ENCODE data around the gene CFDP1. TPM values are rescaled to one million over a fixed set of nuclear protein-coding genes. Genes with fewer than 3 reads are reported as not detected.

Gene CFDP1
- total RNA-seq, 2 experiments from 2014 or later = 35.1 to 36.2 TPM

DNA sequence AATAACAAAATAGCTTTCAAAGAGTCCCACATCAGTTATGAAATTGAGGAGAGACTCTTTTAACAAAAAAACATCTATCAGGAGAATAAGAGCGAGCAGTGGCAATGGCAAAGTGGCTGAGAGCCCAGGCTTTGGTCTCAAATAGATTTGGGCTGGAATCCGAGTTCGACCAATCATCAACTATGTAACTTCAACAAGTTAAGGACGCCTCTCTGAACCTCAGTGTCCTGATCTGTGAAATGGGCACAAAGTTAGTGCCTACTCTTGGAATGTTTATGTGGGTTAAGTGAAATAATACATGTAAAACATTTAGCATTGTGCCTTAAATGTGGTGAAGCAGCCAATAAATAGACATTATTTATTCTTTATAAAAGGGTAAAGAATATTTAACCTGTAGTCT lies 45.4 kb downstream of the CFDP1 start:
- peaks cover 8% of the 10 kb centered on the region for H3K4me1 Mint-ChIP-seq
- no peak overlapping the region for H3K4me3 Mint-ChIP-seq
- POLR2A ChIA-PET = no interaction called here
- H3K36me3 Mint-ChIP-seq (ENCODE audit: low read depth) = peaks cover 15% of the 10 kb centered on the region
- no peak overlapping the region for H3K27ac Mint-ChIP-seq
- no peaks in the 10 kb centered on the region for H3K9me3 Mint-ChIP-seq
- peaks cover 2% of the 10 kb centered on the region for H3K27me3 Mint-ChIP-seq
- CTCF ChIA-PET = interaction anchor here (0.7 to 4.4 kb wide), 5 partner anchors 9 to 189 kb away, joined by 3 to 87 read pairs (median 3); no protein-coding TSS in a partner anchor
- DNase-seq = no peak

DNA sequence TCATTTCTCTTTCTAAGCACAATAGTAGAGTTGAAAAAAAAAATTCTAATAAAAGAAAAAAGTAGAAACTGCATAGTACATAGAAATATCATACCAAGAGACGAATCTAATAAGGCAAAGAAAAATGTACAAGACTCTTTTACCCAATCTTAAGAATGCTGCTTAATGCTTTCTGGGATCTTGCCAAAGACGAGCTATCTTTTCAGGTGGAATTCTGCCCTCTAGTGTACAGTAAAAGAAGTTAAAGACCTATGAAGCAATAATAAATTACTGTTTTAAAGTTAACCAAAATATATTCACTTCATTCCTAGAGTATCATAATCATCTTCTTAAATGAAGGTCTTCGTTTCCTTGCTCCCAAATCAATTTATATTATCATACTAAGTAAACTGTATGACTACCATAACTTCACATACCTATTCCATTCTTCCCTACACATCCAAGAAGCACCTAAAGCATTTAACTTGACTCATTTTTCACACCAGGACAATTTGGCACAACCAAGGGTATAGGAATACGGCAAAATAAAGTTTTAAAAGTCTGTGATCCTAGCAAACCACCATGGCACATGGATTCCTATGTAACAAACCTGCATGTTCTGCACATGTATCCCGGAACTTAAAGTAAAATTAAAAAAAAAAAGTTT lies 47.7 kb downstream of the CFDP1 start:
- Mint-ChIP-seq H3K9me3 (no peaks in the 10 kb centered on the region), H3K27ac (no peak overlapping the region), H3K36me3 (ENCODE audit: low read depth) (peaks cover 16% of the 10 kb centered on the region), H3K4me3 (no peak overlapping the region), H3K4me1 (peaks cover 18% of the 10 kb centered on the region), H3K27me3 (peaks cover 14% of the 10 kb centered on the region)
- no peak for DNase-seq
- POLR2A ChIA-PET = interaction anchor here (1.0 kb wide), 1 partner anchor 152 kb away, joined by 7 read pairs; no protein-coding TSS in a partner anchor
- CTCF ChIA-PET = interaction anchor here (0.5 to 4.4 kb wide), 10 partner anchors 13 to 186 kb away, joined by 3 to 87 read pairs (median 4); no protein-coding TSS in a partner anchor

DNA sequence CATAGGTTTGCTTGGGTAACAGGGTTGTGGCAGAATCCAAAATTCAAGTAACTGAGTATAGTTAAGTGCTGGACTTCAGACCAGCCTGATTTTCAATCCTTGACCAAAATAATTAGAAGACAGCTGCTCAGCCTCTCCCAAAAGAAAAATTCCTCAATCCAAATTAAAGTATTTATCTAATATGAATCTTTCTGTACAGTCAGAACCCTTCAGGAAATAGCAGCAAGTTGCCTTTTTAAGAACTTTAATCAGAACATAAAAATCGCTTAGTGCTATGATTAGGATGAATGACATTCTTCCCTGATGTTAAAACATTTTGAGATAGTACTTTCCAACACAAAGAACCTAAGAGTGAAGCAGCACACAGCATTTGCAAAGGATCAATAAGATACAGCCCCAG lies 50.2 kb downstream of the CFDP1 start:
- no peak overlapping the region for H3K27ac Mint-ChIP-seq
- ChIA-PET POLR2A (no interaction called here), CTCF (interaction anchor here (0.8 to 1.7 kb wide), 3 partner anchors 148 to 184 kb away, joined by 4 to 10 read pairs (median 7); no protein-coding TSS in a partner anchor)
- no peak for DNase-seq
- H3K9me3 Mint-ChIP-seq = no peaks in the 10 kb centered on the region
- H3K4me3 Mint-ChIP-seq = no peak overlapping the region
- peaks cover 26% of the 10 kb centered on the region for H3K36me3 Mint-ChIP-seq (ENCODE audit: low read depth)
- H3K27me3 Mint-ChIP-seq = peaks cover 25% of the 10 kb centered on the region
- H3K4me1 Mint-ChIP-seq = peaks cover 34% of the 10 kb centered on the region

DNA sequence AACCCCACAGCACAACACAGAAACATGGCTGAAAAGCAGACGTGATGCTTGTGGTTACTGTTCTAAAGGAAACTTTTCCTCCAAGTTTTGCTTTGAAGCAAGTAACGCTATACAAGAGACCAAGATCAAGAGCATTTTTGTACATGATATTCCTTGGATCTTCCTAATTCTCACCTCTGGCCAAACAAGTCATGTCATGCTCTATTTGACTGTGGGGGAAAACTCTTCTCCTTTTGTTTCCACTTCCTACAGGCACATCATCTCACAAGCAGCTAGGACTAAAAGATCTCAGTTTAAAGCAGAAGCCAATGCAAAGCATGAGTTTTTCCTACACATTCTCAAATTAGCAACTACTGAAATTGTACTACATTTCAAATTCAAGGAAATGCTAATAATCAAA lies 50.7 kb downstream of the CFDP1 start:
- Mint-ChIP-seq H3K36me3 (ENCODE audit: low read depth) (peaks cover 31% of the 10 kb centered on the region), H3K27ac (no peak overlapping the region), H3K27me3 (peaks cover 31% of the 10 kb centered on the region), H3K9me3 (no peaks in the 10 kb centered on the region), H3K4me3 (no peak overlapping the region), H3K4me1 (peaks cover 36% of the 10 kb centered on the region)
- ChIA-PET POLR2A (interaction anchor here (1.2 kb wide), 1 partner anchor 70 kb away, joined by 3 read pairs; no protein-coding TSS in a partner anchor), CTCF (interaction anchor here (0.8 to 1.7 kb wide), 3 partner anchors 147 to 183 kb away, joined by 4 to 10 read pairs (median 7); no protein-coding TSS in a partner anchor)
- no peak for DNase-seq

DNA sequence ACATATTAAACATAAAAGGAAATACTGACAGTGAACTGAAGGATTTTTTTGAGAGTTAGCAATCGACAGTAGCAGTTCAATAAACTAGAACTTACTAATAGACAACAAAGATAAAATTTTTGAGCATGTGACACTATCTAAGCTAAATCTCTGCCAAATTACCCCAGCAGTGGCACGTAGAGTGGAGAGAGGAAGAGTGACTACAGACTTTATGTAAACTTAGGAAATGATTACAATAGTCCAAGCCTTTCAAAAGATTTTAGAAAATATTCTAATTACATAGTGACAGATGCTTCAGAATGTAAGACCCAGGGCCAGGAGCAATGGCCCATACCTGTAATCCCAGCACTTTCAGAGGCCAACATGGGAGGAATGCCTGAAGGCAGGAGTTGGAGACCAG lies 52.4 kb downstream of the CFDP1 start:
- Mint-ChIP-seq H3K4me1 (peaks cover 36% of the 10 kb centered on the region), H3K36me3 (ENCODE audit: low read depth) (peaks cover 47% of the 10 kb centered on the region)

DNA sequence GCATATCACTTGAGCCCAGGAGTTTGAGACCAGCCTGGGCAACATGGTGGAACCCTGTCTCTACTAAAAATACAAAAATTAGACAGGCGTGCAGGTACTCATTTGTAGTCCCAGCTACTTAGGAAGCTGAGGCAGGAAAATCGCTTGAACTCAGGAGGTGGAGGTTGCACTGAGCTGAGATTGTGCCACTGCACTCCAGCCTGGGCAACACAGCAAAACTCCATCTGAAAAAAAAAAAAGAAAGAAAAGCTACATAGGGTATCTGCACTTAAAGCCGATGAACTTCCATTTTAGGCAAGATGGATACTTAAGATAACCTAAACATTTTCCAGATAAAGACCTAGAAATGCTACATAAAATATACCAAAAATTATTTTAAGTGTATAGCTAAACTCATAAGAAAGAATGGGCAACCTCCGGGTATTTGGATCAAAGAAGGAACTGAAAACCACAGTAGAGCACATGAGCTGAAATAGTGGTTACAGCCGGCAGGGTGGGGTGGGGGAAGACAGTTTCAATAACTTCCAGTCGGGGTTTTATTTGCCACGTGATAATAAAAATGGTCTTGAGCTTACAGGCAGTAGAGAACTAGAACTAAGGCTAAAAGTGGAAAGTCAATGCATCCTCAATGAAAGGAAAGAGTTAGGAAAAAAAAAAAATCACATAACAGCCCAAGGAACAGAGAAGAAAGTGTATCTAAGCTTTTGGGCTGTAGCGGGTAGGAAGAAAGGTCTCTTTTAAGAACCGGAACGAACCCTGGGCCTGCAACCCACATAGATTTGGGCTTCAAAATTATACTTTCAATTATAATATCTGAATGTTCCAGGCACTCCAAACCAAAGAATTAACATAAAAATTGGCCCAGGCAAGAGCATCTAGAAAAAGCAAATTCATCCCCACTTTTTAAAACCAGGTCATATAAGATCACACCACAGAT lies 53.1 kb downstream of the CFDP1 start:
- ChIA-PET POLR2A (interaction anchor here (1.2 kb wide), 1 partner anchor 53 kb away, joined by 5 read pairs; the partner anchor contains the start of gene CFDP1), CTCF (interaction anchor here (0.6 to 3.7 kb wide), 12 partner anchors 9 to 422 kb away, joined by 3 to 28 read pairs (median 3); no protein-coding TSS in a partner anchor)
- Mint-ChIP-seq H3K27me3 (peaks cover 43% of the 10 kb centered on the region), H3K4me1 (peaks cover 36% of the 10 kb centered on the region), H3K36me3 (ENCODE audit: low read depth) (peaks cover 49% of the 10 kb centered on the region), H3K4me3 (peak overlapping the region; percentile 6), H3K9me3 (no peaks in the 10 kb centered on the region), H3K27ac (peak overlapping the region; percentile 21)
- peak; percentile 59 for DNase-seq

More for the DNA sequence above, 52.4 kb downstream of the CFDP1 start:
- ChIA-PET CTCF (interaction anchor here (1.1 to 3.7 kb wide), 5 partner anchors 9 to 182 kb away, joined by 3 to 28 read pairs (median 5); no protein-coding TSS in a partner anchor), POLR2A (interaction anchor here (1.2 kb wide), 1 partner anchor 53 kb away, joined by 5 read pairs; the partner anchor contains the start of gene CFDP1)
- Mint-ChIP-seq H3K4me3 (no peak overlapping the region), H3K27me3 (peaks cover 43% of the 10 kb centered on the region), H3K27ac (no peak overlapping the region), H3K9me3 (no peaks in the 10 kb centered on the region)
- DNase-seq = no peak

DNA sequence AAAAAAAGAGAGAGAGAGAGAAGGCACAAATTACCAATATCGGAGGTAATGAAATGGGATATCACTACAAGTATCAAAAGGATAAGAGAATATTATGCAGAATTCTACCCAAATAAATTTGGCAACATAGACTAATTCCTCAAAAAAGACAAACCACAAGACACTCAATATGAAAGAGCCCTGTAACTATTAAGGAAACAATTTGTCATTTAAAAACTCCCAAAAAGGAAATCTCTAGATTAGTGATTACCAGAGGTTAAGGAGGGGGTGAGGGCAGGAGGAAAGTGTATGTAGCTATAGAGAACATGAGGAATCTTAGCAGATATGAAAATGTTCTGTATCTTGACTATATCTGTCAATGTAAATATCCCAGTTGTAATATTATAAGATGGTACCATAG lies 54.0 kb downstream of the CFDP1 start:
- ChIA-PET CTCF (interaction anchor here (0.6 to 3.7 kb wide), 5 partner anchors 8 to 181 kb away, joined by 3 to 28 read pairs (median 5); no protein-coding TSS in a partner anchor), POLR2A (no interaction called here)
- no peak for DNase-seq
- no peaks in the 10 kb centered on the region for H3K9me3 Mint-ChIP-seq
- H3K4me1 Mint-ChIP-seq = peaks cover 36% of the 10 kb centered on the region
- H3K27ac Mint-ChIP-seq = no peak overlapping the region
- peaks cover 53% of the 10 kb centered on the region for H3K36me3 Mint-ChIP-seq (ENCODE audit: low read depth)
- no peak overlapping the region for H3K4me3 Mint-ChIP-seq
- H3K27me3 Mint-ChIP-seq = peaks cover 43% of the 10 kb centered on the region

DNA sequence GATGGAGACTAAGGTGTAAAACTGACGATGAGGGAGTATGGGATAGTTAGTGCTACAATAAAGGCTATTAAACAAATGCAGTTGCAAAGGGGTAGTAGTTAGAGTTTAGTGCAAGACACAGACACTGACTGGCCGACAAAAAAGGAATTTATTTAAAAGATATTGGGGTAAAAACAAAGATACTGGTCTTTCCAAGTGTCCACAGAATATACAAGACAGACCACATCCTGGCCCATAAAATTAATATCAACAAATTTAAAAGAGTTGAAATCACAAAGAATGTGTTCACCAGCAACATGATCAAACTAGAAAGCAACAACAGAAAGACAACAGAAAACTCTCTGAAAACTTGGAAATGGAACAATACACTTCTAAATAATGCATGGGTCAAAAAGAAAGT lies 54.7 kb downstream of the CFDP1 start:
- H3K36me3 Mint-ChIP-seq (ENCODE audit: low read depth) = peaks cover 53% of the 10 kb centered on the region
- ChIA-PET POLR2A (interaction anchor here (1.2 kb wide), 1 partner anchor 179 kb away, joined by 3 read pairs; no protein-coding TSS in a partner anchor), CTCF (interaction anchor here (1.7 to 3.7 kb wide), 2 partner anchors 145 to 180 kb away, joined by 5 to 28 read pairs; no protein-coding TSS in a partner anchor)
- H3K27ac Mint-ChIP-seq = no peak overlapping the region
- no peaks in the 10 kb centered on the region for H3K9me3 Mint-ChIP-seq
- H3K4me3 Mint-ChIP-seq = no peak overlapping the region
- no peak for DNase-seq
- H3K4me1 Mint-ChIP-seq = peaks cover 36% of the 10 kb centered on the region
- H3K27me3 Mint-ChIP-seq = peaks cover 43% of the 10 kb centered on the region

DNA sequence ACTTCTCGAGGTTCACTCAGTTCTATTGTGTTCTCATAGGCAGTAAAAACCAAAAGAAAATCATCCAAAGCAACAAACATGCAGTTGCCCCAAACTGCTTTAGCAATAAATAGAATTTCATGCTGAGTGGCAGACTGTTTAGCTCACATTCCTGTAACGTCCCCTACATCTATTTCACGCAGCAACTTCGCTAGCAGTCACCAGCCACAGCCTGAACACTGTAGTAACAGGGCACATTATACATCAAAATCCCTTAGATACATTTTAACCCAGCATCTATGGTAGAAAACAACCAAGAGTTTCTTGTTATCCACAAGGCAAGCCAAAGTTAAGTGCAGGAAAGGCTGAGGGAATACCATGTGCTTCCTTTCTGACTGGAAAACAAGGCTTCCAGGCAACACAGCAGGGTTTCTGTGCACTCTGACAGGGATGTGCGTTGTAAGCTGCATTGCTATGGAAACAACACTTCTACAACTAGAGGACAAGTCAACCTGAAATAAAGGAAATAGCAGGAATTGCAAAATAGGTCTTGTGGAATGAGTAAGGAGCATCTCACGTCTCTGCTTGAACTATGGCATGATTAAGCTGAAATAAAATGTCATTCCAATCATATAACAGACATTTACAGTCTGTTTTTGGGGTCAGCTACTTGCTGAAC lies 55.4 kb downstream of the CFDP1 start:
- Mint-ChIP-seq H3K27me3 (peaks cover 42% of the 10 kb centered on the region), H3K27ac (no peak overlapping the region), H3K36me3 (ENCODE audit: low read depth) (peaks cover 53% of the 10 kb centered on the region)

DNA sequence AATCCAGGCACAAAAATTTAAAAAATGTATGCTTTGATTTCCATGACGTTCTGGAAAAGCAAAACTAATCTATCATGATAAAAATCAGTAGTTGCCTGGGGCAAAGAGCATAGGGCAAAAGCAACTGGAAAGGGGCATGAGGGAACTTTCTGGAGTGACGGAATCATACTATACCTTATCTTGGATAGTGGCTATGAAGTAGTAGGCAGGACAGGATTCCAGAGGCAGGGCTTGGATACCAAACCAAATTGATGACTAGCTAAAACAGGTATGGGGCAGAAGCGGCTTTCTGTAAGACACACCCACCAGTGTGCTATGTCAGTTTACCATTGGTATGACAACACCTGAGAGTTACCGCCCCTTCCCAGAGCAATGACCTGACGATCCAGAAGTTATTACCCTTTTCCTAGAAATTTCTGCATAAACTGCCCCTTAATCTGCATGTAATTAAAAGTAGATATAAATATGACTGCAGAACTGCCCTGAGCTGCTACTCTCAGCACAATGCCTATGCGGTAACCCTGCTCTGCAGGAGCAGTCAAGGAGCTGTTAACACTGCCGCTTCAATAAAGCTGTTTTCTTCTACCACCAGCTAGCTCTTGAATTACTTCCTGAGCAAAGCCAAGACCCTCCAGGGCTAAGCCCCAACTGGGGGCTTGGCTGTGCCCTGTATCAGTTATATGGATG lies 56.7 kb downstream of the CFDP1 start:
- peaks cover 33% of the 10 kb centered on the region for H3K27me3 Mint-ChIP-seq
- H3K27ac Mint-ChIP-seq = no peak overlapping the region
- no peaks in the 10 kb centered on the region for H3K9me3 Mint-ChIP-seq
- POLR2A ChIA-PET = no interaction called here
- DNase-seq = no peak
- H3K36me3 Mint-ChIP-seq (ENCODE audit: low read depth) = peaks cover 46% of the 10 kb centered on the region
- H3K4me3 Mint-ChIP-seq = no peak overlapping the region
- CTCF ChIA-PET = interaction anchor here (0.6 to 1.6 kb wide), 2 partner anchors 60 to 177 kb away, joined by 4 to 6 read pairs; no protein-coding TSS in a partner anchor
- H3K4me1 Mint-ChIP-seq = peaks cover 36% of the 10 kb centered on the region

More for the DNA sequence above, 55.4 kb downstream of the CFDP1 start:
- CTCF ChIA-PET = interaction anchor here (1.7 to 3.7 kb wide), 2 partner anchors 144 to 179 kb away, joined by 5 to 28 read pairs; no protein-coding TSS in a partner anchor
- no peaks in the 10 kb centered on the region for H3K9me3 Mint-ChIP-seq
- H3K4me1 Mint-ChIP-seq = peaks cover 36% of the 10 kb centered on the region
- no peak for DNase-seq
- no peak overlapping the region for H3K4me3 Mint-ChIP-seq
- POLR2A ChIA-PET = interaction anchor here (1.2 kb wide), 1 partner anchor 178 kb away, joined by 3 read pairs; no protein-coding TSS in a partner anchor

DNA sequence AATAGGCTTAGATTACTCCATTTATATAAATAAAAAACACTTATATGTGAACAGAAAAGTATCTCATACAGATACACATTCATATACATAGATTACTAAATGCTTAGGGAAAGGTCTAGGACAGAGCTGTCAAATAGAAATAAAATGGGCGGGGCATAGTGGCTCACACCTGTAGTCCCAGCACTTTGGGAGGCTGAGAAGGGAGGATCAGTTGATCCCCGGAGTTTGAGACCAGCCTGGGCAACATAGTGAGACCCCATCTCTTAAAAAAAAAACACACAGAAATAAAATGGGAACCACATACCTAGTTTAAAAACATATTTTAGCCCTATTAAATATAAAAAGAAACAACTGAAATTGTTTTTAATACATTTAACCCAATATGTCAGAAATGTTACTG lies 58.9 kb downstream of the CFDP1 start:
- H3K4me1 Mint-ChIP-seq = peaks cover 14% of the 10 kb centered on the region

More for the DNA sequence above, 58.9 kb downstream of the CFDP1 start:
- no peak overlapping the region for H3K4me3 Mint-ChIP-seq
- no peak overlapping the region for H3K27ac Mint-ChIP-seq
- no peaks in the 10 kb centered on the region for H3K9me3 Mint-ChIP-seq
- H3K27me3 Mint-ChIP-seq = peaks cover 29% of the 10 kb centered on the region
- ChIA-PET POLR2A (no interaction called here), CTCF (no interaction called here)
- peaks cover 40% of the 10 kb centered on the region for H3K36me3 Mint-ChIP-seq (ENCODE audit: low read depth)
- no peak for DNase-seq

Measured in activated CD4-positive, alpha-beta memory T cell treated with anti-CD3 and anti-CD28 coated beads, Interleukin-2, amount 10 ng/mL, durations not matched to agents 7 days and 5 days (primary cell).